Measurements from ENCODE around the gene SLC2A4.

SLC2A4 gene

GRCh38 chr17:7248796-7249195 is 32.7 kb upstream of the SLC2A4 start:
- DNase-seq: no peak

- DNase-seq: no peak
Measured at GRCh38 chr17:7249214-7249613, 32.3 kb upstream of the SLC2A4 start.

GRCh38 chr17:7249830-7250229 is 31.7 kb upstream of the SLC2A4 start:
- no peak for DNase-seq

- DNase-seq: no peak
Measured at GRCh38 chr17:7250695-7251627, 30.6 kb upstream of the SLC2A4 start.

GRCh38 chr17:7251661-7252175 is 29.8 kb upstream of the SLC2A4 start, which contains the start of gene CTDNEP1:
Gene CTDNEP1 (minus strand): TSS chr17:7251734. CDS start chr17:7251296, 438 bp downstream.
- DNase-seq: peak; percentile 100

GRCh38 chr17:7252176-7253043 is 29.1 kb upstream of the SLC2A4 start, which contains the start of gene ELP5:
Gene ELP5 (plus strand): TSS chr17:7252215. CDS start chr17:7252551, 336 bp downstream.
- DNase-seq: peak; percentile 95

- no peak for DNase-seq
Measured at GRCh38 chr17:7253082-7253481, 28.4 kb upstream of the SLC2A4 start.

- DNase-seq: no peak
Measured at GRCh38 chr17:7254511-7254910, 27.0 kb upstream of the SLC2A4 start.

GRCh38 chr17:7256766-7257456 is 24.6 kb upstream of the SLC2A4 start:
- DNase-seq: no peak

- no peak for DNase-seq
Measured at GRCh38 chr17:7258731-7259554, 22.6 kb upstream of the SLC2A4 start.

GRCh38 chr17:7259555-7259889 is 22.0 kb upstream of the SLC2A4 start:
- no peak for DNase-seq

- no peak for DNase-seq
Measured at GRCh38 chr17:7260151-7260550, 21.4 kb upstream of the SLC2A4 start.

GRCh38 chr17:7260651-7261378 is 20.7 kb upstream of the SLC2A4 start:
- DNase-seq: no peak

GRCh38 chr17:7261379-7262191 is 19.9 kb upstream of the SLC2A4 start:
- DNase-seq: no peak

- no peak for DNase-seq
Measured at GRCh38 chr17:7262192-7262934, 19.2 kb upstream of the SLC2A4 start, which contains the start of gene CLDN7. Gene CLDN7 (minus strand): TSS chr17:7262478. CDS start chr17:7262043, 435 bp downstream.

GRCh38 chr17:7262935-7263800 is 18.4 kb upstream of the SLC2A4 start:
- no peak for DNase-seq

GRCh38 chr17:7263801-7264078 is 17.8 kb upstream of the SLC2A4 start:
- DNase-seq: no peak

GRCh38 chr17:7266784-7267183 is 14.7 kb upstream of the SLC2A4 start:
- DNase-seq: no peak

- DNase-seq: no peak
Measured at GRCh38 chr17:7279448-7279847, 2.1 kb upstream of the SLC2A4 start.

Measured in fibroblast of upper back skin (primary cell).